ENCODE data around the gene PDZRN4. TPM values are rescaled to one million over a fixed set of nuclear protein-coding genes. Genes with fewer than 3 reads are reported as not detected.

The PDZRN4 gene
- total RNA-seq, 4 donors from 2014 or later = 4.2 to 12.9 (median 8.0) TPM

DNA sequence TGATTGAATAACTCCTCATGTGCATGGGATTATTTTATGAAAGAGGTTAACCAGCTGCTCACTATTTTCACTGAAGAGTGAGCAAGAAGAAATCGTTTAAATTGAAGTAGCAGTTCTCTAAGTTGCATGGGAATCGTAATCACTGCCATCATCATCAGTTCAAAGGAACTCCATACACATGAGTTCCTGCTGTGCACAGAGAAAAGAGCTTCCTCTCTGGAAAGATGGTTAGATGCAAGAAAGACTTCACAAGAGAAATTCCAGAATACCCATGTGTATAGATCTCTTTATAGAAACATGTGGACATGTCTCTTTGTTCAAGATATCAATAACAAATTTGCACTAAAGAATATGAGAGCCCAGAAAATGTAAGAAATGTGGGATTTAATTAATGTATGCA lies 291.3 kb downstream of the PDZRN4 start:
- Histone ChIP-seq H3K27ac (no peak overlapping the region), H3K27me3 (no peaks in the 10 kb centered on the region), H3K4me3 (no peak overlapping the region), H3K36me3 (no peaks in the 10 kb centered on the region), H3K9me3 (no peaks in the 10 kb centered on the region), H3K4me1 (no peaks in the 10 kb centered on the region)
- 69 to 70% methylated on average over 2 of the region's 2 CpGs for WGBS, 2 donors (ENCODE audit: low coverage in 1 of 2)
- in situ Hi-C loops (cut with MboI; ENCODE audit: low pct_ligation_motif_present in 1 of 4, low pct_unique_long_range_greater_than_20kb in 1 of 4, low sequenced_read_pairs in 3 of 4) = no loop called here
- no peak for DNase-seq
- intact Hi-C loops (cut with DNase I; ENCODE audit: low total_unique reads) = no loop called here
- no peak for TF ChIP-seq EP300 (IDR thresholded peaks at IDR 0.05; ENCODE audit: low read depth)

DNA sequence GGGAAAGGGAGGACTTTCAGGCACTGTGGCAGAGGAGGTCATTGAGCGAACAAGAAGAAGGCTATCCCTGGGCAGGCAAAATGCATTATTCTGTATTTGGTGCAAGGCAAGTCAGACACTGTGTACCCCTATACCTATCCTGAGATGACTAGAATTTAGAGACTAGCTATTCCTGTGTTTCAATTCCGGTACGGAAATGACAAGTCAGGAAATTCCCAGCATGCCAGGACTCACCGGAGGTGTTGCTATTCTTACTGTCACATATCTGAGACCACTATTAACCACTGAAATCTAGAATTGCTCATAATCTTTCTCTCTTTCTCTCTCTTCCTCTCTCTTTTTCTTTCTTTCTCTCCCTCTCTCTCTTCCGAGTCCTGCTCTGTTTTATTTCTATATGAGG lies 297.1 kb downstream of the PDZRN4 start:
- TF ChIP-seq EP300 (IDR thresholded peaks at IDR 0.05; ENCODE audit: low read depth) (no peak), POLR2A (IDR thresholded peaks at IDR 0.05) (no peak), POLR2AphosphoS5 (IDR thresholded peaks at IDR 0.05) (no peak)
- TF ChIP-seq, protein P1, sequence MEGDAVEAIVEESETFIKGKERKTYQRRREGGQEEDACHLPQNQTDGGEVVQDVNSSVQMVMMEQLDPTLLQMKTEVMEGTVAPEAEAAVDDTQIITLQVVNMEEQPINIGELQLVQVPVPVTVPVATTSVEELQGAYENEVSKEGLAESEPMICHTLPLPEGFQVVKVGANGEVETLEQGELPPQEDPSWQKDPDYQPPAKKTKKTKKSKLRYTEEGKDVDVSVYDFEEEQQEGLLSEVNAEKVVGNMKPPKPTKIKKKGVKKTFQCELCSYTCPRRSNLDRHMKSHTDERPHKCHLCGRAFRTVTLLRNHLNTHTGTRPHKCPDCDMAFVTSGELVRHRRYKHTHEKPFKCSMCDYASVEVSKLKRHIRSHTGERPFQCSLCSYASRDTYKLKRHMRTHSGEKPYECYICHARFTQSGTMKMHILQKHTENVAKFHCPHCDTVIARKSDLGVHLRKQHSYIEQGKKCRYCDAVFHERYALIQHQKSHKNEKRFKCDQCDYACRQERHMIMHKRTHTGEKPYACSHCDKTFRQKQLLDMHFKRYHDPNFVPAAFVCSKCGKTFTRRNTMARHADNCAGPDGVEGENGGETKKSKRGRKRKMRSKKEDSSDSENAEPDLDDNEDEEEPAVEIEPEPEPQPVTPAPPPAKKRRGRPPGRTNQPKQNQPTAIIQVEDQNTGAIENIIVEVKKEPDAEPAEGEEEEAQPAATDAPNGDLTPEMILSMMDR (IDR thresholded peaks at IDR 0.05) = no peak
- Histone ChIP-seq H3K9me3 (no peaks in the 10 kb centered on the region), H3K4me1 (no peaks in the 10 kb centered on the region), H3K27ac (no peak overlapping the region), H3K27me3 (no peaks in the 10 kb centered on the region), H3K36me3 (no peaks in the 10 kb centered on the region), H3K4me3 (no peak overlapping the region)
- 65 to 78% methylated on average over 5 of the region's 5 CpGs for WGBS, 2 donors (ENCODE audit: low coverage in 1 of 2)
- in situ Hi-C loops (cut with MboI; ENCODE audit: low pct_ligation_motif_present in 1 of 4, low pct_unique_long_range_greater_than_20kb in 1 of 4, low sequenced_read_pairs in 3 of 4) = no loop called here
- intact Hi-C loops (cut with DNase I; ENCODE audit: low total_unique reads) = no loop called here
- DNase-seq = no peak

DNA sequence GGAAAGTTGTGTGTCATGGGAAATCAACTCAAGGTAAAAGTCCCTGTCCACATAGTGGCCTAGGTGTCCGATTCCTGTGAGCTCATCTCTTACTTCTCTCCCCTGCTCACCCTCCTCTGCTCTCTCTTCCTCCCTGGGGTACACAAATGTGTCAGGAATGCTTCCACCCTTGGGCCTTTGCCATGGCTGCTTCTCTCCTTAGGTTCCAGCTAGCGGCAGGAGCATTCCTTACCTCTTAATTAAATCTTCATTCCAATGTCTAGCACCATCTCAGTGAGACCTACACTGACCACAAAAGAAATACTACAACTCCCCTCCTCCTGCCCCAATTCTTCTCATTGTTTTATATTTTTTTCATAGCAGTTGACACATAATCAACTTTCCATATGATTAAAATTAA lies 298.6 kb downstream of the PDZRN4 start:
- H3K4me1 ChIP-seq = no peaks in the 10 kb centered on the region
- H3K27ac ChIP-seq = no peak overlapping the region
- TF ChIP-seq, protein P1 (IDR thresholded peaks at IDR 0.05) = no peak
- TF ChIP-seq EP300 (IDR thresholded peaks at IDR 0.05; ENCODE audit: low read depth) = no peak
- no peak for TF ChIP-seq POLR2AphosphoS5 (IDR thresholded peaks at IDR 0.05)
- TF ChIP-seq POLR2A (IDR thresholded peaks at IDR 0.05) = no peak
- in situ Hi-C loops (cut with MboI; ENCODE audit: low pct_ligation_motif_present in 1 of 4, low pct_unique_long_range_greater_than_20kb in 1 of 4, low sequenced_read_pairs in 3 of 4) (no loop called here), intact Hi-C loops (cut with DNase I; ENCODE audit: low total_unique reads) (no loop called here)
- H3K36me3 ChIP-seq = no peaks in the 10 kb centered on the region
- WGBS, 2 donors (ENCODE audit: low coverage in 1 of 2) = 67 to 83% methylated on average over 1 to 2 of the region's 2 CpGs
- no peak overlapping the region for H3K4me3 ChIP-seq
- H3K27me3 ChIP-seq = no peaks in the 10 kb centered on the region
- DNase-seq = no peak
- H3K9me3 ChIP-seq = no peaks in the 10 kb centered on the region

- Histone ChIP-seq H3K36me3 (no peaks in the 10 kb centered on the region), H3K27me3 (no peaks in the 10 kb centered on the region), H3K4me1 (no peaks in the 10 kb centered on the region), H3K4me3 (no peak overlapping the region), H3K27ac (no peak overlapping the region), H3K9me3 (no peaks in the 10 kb centered on the region)
- intact Hi-C loops (cut with DNase I; ENCODE audit: low total_unique reads) = no loop called here
- TF ChIP-seq POLR2AphosphoS5 (IDR thresholded peaks at IDR 0.05) = no peak
- TF ChIP-seq EP300 (IDR thresholded peaks at IDR 0.05; ENCODE audit: low read depth) = no peak
- TF ChIP-seq POLR2A (IDR thresholded peaks at IDR 0.05) = no peak
- TF ChIP-seq, protein P1 (IDR thresholded peaks at IDR 0.05) = no peak
- no peak for DNase-seq
- in situ Hi-C loops (cut with MboI; ENCODE audit: low pct_ligation_motif_present in 1 of 4, low pct_unique_long_range_greater_than_20kb in 1 of 4, low sequenced_read_pairs in 3 of 4) = no loop called here
- 37 to 48% methylated on average over 2 to 4 of the region's 4 CpGs for WGBS, 2 donors (ENCODE audit: low coverage in 1 of 2)
Measured at GRCh38 chr12:41496009-41496408, 307.9 kb downstream of the PDZRN4 start.

GRCh38 chr12:41497409-41497808 lies 309.3 kb downstream of the PDZRN4 start:
- in situ Hi-C loops (cut with MboI; ENCODE audit: low pct_ligation_motif_present in 1 of 4, low pct_unique_long_range_greater_than_20kb in 1 of 4, low sequenced_read_pairs in 3 of 4) (no loop called here), intact Hi-C loops (cut with DNase I; ENCODE audit: low total_unique reads) (no loop called here)
- Histone ChIP-seq H3K27me3 (no peaks in the 10 kb centered on the region), H3K36me3 (no peaks in the 10 kb centered on the region), H3K27ac (no peak overlapping the region), H3K4me3 (no peak overlapping the region), H3K4me1 (no peaks in the 10 kb centered on the region), H3K9me3 (no peaks in the 10 kb centered on the region)
- WGBS, 2 donors (ENCODE audit: low coverage in 1 of 2) = 73% methylated on average over 2 of the region's 2 CpGs
- DNase-seq = no peak
- no peak for TF ChIP-seq EP300 (IDR thresholded peaks at IDR 0.05; ENCODE audit: low read depth)
- TF ChIP-seq, protein P1 (IDR thresholded peaks at IDR 0.05) = no peak
- TF ChIP-seq POLR2A (IDR thresholded peaks at IDR 0.05) = no peak
- TF ChIP-seq POLR2AphosphoS5 (IDR thresholded peaks at IDR 0.05) = no peak
